Frontal cortex (tissue), 4 donors: Measurements from ENCODE around the gene MUC2. TPM values are rescaled to one million over a fixed set of nuclear protein-coding genes. Genes with fewer than 3 reads are reported as not detected.

ENCODE experiments used
- DNase-seq, 2 donors: peaks; one replicate each; pipeline ENCODE4 v3.0.0; 2012; ENCODE audit warnings: low spot score in 2 of 2
- FAIRE-seq: peaks from 2 replicates; lab custom pipeline; 2012; peaks lifted over from hg19 to GRCh38; lab: Jason Lieb, UNC
- total RNA-seq: library from RNA; depleted of rRNA; stranded (reverse); fragments of >200 nt; gene quantifications from one replicate; pipeline ENCODE4 v1.2.3, GENCODE V29; 2014
- donor health status: control.
- donor health status: control.
- donor health status: control.

MUC2 gene
- total RNA-seq, 1 donor from 2014 or later, result not detected

- DNase-seq, result no peak
- FAIRE-seq, result no peak
These were observed 38.9 kb upstream of the MUC2 start for GRCh38 chr11:1035577-1036283.

- FAIRE-seq (no peak), DNase-seq (no peak)
These were observed 38.3 kb upstream of the MUC2 start, which contains the start of gene MUC6 for GRCh38 chr11:1036303-1036923. Gene MUC6, minus strand, starts transcription at chr11:1036718. Its CDS starts 63 bp downstream, at chr11:1036655.

GRCh38 chr11:1036931-1037330, 37.7 kb upstream of the MUC2 start:
- no peak for DNase-seq
- no peak for FAIRE-seq

- no peak for DNase-seq
- FAIRE-seq, result no peak
These were observed 37.1 kb upstream of the MUC2 start for GRCh38 chr11:1037506-1038055.

- DNase-seq, result no peak
- no peak for FAIRE-seq
These were observed 36.3 kb upstream of the MUC2 start for GRCh38 chr11:1038361-1038760.

- FAIRE-seq, result no peak
- DNase-seq, result no peak
These were observed 35.8 kb upstream of the MUC2 start for GRCh38 chr11:1038921-1039320.

- FAIRE-seq, result no peak
These were observed 34.9 kb upstream of the MUC2 start for GRCh38 chr11:1039481-1040427.

GRCh38 chr11:1040428-1041148, 34.1 kb upstream of the MUC2 start:
- DNase-seq (no peak), FAIRE-seq (no peak)

More at GRCh38 chr11:1039481-1040427, 34.9 kb upstream of the MUC2 start:
- no peak for DNase-seq

GRCh38 chr11:1041149-1041467, 33.6 kb upstream of the MUC2 start:
- no peak for FAIRE-seq
- DNase-seq, result no peak

DNA sequence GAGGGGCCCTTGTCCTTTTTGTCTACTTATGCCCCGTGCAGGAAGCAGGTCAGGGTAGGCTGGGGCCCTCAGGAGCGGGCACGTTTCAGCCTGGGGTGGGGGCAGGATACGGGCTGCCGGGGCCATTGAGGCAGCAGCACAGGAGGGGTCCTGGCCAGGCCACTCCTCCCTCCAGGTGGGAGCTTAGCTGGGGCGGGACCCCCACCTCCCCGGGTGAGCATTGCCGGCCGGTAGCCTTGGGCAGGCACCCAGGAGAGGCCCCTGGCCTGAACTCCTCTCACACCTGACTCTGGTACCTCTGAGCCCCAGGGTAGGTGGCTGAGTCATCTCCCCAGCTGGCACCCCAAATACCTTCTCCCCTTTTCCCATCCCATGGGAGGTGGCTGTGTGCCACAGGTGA, 33.2 kb upstream of the MUC2 start:
- DNase-seq, result no peak
- FAIRE-seq, result no peak

GRCh38 chr11:1041936-1042608, 32.6 kb upstream of the MUC2 start:
- DNase-seq (no peak), FAIRE-seq (no peak)

GRCh38 chr11:1042626-1043562, 31.8 kb upstream of the MUC2 start:
- no peak for DNase-seq
- no peak for FAIRE-seq

DNA sequence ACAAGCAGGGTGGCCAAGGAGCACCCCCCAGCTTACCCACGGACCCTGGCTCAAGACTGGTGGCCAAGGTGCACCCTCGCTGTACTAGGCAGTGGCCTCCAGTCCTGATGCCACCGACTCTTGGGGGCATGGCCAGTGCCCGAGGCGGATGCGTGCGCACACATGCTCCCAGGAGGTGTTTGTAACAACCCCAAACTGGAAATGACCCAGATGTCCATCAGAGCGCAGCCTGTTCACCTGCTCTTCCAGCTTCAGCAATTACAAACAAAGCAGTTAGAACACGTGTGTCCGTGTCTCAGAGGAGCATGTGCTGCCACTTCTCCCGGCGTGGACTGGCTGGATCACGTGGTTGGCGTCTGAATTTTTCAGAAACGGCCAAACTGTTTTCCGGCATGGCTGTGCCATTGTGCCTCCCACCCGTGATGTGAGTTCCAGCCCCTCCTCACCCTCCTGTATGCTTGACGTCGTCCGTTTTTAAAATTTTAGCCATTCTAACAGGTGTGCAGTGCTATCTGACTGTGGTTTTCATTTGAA, 31.0 kb upstream of the MUC2 start:
- FAIRE-seq, result no peak
- DNase-seq, result no peak

GRCh38 chr11:1044160-1044559, 30.5 kb upstream of the MUC2 start:
- no peak for DNase-seq
- FAIRE-seq, result no peak

- no peak for FAIRE-seq
- no peak for DNase-seq
These were observed 27.0 kb upstream of the MUC2 start for GRCh38 chr11:1047595-1048156.

DNA sequence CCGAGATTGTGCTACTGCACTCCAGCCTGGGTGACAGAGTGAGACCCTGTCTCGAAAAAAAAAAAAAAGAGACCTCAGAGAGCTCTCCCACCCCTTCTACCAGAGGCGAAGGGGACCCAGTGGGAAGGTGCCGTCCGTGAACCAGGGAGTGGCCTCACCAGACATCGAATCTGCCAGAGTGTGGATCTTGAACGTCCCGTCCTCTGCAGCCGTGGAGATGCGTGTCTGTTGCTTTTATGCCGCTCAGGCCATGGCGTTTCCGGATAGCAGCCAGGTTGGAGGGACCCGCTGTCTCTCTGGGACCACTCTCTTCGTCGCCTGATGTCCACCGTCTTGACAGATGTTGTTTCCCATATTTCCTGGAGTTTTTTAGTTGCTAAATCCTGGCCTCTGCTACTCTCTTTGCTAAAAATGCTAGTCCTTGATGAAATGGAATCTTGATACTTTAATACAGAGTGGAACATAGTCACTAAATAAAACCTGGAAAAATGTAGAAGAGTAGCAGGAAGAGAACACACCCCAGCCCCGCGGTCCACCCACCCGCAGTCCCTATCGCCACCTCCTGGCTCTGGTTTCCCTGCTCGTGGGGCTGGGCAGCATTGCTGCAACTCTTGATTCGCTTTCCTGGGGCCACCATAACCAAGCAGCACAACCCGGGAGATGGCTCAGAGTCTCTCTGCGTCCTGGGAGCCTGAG, 26.2 kb upstream of the MUC2 start:
- FAIRE-seq, result no peak
- no peak for DNase-seq

- DNase-seq (no peak), FAIRE-seq (no peak)
These were observed 25.6 kb upstream of the MUC2 start for GRCh38 chr11:1049071-1049405.
